GM19455 (cell line): Measurements from ENCODE around the gene ZBTB44.

ENCODE experiments used
- ATAC-seq: cut with Tn5 transposase; IDR thresholded peaks from one replicate; pipeline ENCODE4 v1.9.1; 2021; ENCODE audit not compliant: unreplicated experiment

Gene ZBTB44

DNA sequence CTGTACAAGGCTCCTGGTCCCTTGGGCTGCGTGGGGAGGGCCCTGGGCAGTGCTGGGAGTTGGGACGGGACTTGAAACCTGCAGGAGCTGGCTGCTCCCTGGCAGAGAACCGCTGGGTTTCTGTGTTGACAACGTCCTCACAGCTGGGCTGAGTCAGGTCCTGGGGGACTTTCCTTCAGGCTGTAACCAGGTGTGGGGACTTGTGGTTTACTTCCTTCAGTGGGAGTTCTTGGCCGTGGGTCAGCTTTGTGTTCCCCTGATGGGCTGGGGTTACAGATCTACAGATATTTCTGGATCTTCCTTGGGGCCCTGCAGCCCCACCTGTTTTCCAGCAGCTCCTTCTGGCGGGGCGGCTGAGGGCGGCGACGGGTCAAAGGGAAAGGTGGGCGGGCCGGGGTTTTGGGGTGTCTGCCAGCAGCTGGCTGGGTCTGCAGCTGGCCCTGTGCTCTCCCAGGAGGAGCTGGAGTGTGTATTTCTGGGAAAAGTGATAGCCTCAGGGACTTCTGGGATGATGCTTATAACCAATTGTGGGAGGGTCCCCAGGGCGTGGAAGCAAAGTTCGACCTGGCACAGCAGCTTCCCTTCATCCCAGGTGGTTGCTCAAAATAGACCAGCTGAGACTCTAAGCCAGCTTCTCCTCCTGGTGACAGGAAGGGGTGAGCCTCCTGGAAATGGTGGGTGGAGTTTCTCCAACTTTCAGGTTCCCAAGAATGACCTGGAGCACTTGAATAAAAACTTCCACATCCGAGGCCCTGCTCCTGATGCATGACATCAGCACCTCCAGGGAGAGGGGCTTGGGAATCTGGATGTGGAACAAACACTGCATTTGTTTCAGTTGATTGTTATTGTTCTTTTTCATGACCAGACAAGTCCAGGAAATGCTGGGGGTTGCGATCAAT is 136.0 kb downstream of the ZBTB44 start:
- ATAC-seq: no peak

DNA sequence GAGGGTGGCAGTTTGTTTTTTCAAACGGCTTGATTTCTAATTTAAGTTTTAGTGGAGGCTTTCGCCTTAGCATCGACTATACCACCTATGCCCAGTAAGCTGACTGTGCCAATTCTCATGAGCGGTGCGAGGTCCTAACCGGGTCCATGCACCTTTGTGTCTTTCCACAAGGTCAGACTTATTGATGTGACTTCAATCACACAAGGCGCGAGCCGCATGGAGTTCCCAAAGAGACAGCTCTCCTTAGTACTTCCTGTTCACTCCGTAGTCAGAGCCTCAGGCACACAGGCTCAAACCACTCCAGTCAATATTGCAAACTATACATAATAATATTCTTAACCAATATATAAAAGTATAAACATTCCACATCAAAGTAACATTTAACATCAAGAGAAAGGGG is 136.9 kb downstream of the ZBTB44 start:
- ATAC-seq: no peak
